NCI-H2107 treated with DMSO at 0.1 percent for 48 hours (cell line): ENCODE measurements around the gene MTURN.
A peak's percentile ranks its signal among the peaks of the same experiment; 100 is the strongest.

Experiments
- DNase-seq: peaks from one replicate; lab custom pipeline; 2025; ENCODE audit not compliant: unreplicated experiment; lab: John Stamatoyannopoulos, UW

The MTURN gene

GRCh38 chr7:30159698-30160143 is 24.9 kb downstream of the MTURN start:
- peak; percentile 63 for DNase-seq

GRCh38 chr7:30160329-30160728 is 25.5 kb downstream of the MTURN start:
- no peak for DNase-seq

GRCh38 chr7:30162133-30162532 is 27.3 kb downstream of the MTURN start:
- peak; percentile 84 for DNase-seq

GRCh38 chr7:30162622-30163124 is 27.9 kb downstream of the MTURN start:
- DNase-seq, result peak; percentile 99

GRCh38 chr7:30163231-30163894 is 28.6 kb downstream of the MTURN start:
- peak; percentile 95 for DNase-seq

- peak; percentile 73 for DNase-seq
Observed at GRCh38 chr7:30164567-30164966, 29.8 kb downstream of the MTURN start.

GRCh38 chr7:30165590-30165989 is 30.8 kb downstream of the MTURN start:
- no peak for DNase-seq

GRCh38 chr7:30166155-30166840 is 31.5 kb downstream of the MTURN start:
- DNase-seq, result peak; percentile 91

- DNase-seq, result no peak
Observed at GRCh38 chr7:30166841-30167235, 32.1 kb downstream of the MTURN start.

- no peak for DNase-seq
Observed at GRCh38 chr7:30167901-30168300, 33.1 kb downstream of the MTURN start.

- DNase-seq, result no peak
Observed at GRCh38 chr7:30168835-30169573, 34.2 kb downstream of the MTURN start.

- DNase-seq, result no peak
Observed at GRCh38 chr7:30169579-30169978, 34.8 kb downstream of the MTURN start.

- DNase-seq, result no peak
Observed at GRCh38 chr7:30170476-30171205, 35.9 kb downstream of the MTURN start.

GRCh38 chr7:30171766-30172447 is 37.1 kb downstream of the MTURN start:
- no peak for DNase-seq

GRCh38 chr7:30172451-30172850 is 37.7 kb downstream of the MTURN start:
- peak; percentile 62 for DNase-seq

GRCh38 chr7:30173058-30173897 is 38.5 kb downstream of the MTURN start:
- peak; percentile 97 for DNase-seq

GRCh38 chr7:30175180-30175579 is 40.4 kb downstream of the MTURN start:
- DNase-seq, result peak; percentile 78

GRCh38 chr7:30175636-30176147 is 40.9 kb downstream of the MTURN start:
- DNase-seq, result no peak

GRCh38 chr7:30176463-30177109 is 41.8 kb downstream of the MTURN start:
- DNase-seq, result no peak
